Activated CD4-positive, alpha-beta T cell treated with anti-CD3 and anti-CD28 coated beads, Interleukin-2, Interleukin-4, amounts not matched to agents 100 ng/mL and 50 ng/mL, durations not matched to agents 16 hours and 8 hours (primary cell): Measurements from ENCODE around the gene POLR3K.

Experiments
- DNase-seq: peaks from one replicate; pipeline ENCODE4 v3.0.0-alpha.2; 2020; ENCODE audit warnings: low spot score

POLR3K gene

DNA sequence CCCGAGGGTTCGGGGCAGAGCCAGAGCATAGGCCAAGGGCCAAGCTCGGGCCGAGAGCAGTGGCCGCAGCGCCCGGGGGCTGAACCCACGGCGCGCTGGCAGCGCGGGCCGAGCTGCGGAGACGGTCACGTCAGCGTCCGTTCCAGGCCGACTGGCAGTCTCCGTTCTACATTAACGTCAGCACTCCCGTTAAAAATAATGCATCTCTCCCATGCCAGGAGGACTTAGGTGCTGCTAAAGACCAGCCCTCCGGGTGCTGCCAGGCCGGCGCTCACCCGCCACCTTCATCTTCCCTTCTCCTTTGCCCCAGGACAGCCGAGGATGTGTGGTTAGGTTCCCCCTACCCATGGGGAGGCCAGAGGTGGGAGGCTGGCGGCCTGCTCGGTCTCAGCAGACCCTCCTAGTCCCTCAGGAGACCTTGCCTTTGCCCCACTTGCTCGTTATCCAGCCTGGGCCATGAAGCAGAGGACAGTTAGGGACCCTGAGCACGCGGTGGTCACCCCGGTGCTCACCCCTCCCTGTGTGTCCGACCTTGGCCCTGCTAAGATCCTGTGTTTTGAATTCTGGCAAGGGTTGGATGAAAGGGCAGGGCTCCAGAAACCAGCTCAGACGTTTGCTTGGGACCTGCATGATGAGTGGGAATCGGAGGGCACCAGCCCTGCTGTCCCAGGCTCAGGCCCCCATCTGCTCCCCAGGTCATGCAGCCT, 25.2 kb upstream of the POLR3K start:
- no peak for DNase-seq

DNA sequence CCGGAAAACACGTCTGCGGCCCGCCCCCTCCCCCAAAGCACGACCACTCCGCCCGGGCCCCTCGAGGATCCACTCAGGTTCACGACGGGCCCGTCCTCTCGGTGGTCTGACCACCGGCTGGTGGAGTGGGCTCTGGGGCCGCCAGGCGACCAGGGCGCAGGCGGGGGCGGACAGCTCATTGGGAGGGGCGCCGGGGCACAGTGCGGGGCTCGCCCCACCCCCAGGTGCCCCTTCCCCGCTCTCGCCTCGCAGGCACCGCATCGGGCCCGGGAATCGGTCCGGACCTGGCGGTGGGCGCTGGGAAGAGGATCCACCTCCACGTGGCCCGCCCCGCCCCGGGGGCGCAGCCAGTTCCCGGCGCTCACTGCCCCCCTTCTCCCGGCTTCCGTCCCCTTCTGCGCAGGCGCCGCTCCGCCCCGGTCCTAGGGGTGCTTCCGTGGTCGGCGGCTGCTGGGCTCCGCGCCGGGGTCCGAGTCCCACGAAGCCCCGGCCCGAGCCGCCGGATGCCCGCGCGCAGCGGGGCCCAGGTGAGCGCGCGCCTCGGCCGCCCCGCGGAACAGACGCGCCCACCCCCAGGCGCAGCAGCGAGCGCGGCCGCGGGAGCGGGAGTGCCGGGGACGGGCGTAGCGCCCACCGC, 24.5 kb upstream of the POLR3K start, which contains the start of gene MPG:
MPG (plus strand) TSS at position 419 of the 637 bp plus-strand sequence; CDS start at position 504, 85 bp downstream.
- DNase-seq, result peak; percentile 82

DNA sequence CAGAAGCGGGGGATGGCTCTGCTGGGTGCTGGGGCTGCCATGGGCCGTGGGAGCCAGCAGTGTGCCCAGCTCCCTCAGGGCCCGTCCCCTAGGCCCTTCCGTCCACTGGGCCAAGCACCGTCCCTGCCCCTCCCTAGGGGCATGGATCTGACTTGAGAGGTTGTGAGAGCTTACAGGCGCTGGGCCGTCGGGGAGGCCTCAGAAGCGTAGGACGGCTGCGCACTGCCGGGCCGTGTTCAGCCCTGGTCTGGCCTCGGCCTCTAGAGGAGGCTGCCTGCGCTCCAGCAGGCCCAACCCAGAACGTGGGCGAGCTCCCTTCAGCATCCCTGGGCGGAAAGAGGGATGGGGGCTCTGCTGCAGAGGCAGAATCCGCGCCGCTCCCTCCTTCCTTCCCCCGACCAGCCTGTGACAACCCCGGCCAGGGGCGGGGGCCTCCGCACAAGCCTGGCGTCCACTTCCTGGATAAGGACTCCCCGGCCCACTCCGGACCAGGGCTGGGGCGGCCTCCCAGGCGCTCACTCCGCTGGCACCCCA, 23.9 kb upstream of the POLR3K start:
- DNase-seq, result no peak

DNA sequence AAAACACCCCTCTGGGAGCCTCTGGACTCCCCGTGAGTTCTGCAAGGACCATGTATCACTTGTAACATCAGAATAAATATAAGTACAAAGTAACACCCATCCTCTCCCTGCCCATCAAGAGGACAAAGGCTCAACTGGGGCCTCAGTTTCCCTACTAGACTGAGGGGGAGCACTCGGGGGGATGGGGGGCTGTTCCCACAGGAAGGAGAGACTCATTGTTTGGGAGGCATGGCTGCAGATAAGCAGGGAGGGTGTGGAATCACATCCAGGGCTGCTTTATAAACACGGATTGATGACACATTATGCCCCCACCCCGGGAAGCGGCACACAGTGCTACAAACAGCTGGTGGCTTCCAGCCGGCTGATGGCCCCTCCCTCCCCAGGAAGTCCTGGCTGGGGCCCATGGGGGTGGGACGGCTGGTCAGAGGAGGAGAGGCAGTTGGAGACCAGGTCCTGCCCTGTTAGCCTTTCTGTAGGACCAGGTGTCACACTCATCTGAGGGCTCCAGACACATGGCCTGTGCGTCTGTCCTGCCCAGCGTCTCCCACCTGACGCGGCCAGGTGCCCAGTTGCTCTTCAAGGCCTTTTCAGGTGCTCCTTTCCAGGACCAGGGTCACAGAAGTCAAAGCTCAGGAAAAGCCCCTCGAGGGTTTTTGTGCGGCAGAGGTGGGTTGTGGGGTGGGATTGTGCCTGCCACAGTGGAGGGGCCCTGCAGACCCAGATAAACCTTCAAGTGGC, 23.3 kb upstream of the POLR3K start:
- DNase-seq, result no peak

DNA sequence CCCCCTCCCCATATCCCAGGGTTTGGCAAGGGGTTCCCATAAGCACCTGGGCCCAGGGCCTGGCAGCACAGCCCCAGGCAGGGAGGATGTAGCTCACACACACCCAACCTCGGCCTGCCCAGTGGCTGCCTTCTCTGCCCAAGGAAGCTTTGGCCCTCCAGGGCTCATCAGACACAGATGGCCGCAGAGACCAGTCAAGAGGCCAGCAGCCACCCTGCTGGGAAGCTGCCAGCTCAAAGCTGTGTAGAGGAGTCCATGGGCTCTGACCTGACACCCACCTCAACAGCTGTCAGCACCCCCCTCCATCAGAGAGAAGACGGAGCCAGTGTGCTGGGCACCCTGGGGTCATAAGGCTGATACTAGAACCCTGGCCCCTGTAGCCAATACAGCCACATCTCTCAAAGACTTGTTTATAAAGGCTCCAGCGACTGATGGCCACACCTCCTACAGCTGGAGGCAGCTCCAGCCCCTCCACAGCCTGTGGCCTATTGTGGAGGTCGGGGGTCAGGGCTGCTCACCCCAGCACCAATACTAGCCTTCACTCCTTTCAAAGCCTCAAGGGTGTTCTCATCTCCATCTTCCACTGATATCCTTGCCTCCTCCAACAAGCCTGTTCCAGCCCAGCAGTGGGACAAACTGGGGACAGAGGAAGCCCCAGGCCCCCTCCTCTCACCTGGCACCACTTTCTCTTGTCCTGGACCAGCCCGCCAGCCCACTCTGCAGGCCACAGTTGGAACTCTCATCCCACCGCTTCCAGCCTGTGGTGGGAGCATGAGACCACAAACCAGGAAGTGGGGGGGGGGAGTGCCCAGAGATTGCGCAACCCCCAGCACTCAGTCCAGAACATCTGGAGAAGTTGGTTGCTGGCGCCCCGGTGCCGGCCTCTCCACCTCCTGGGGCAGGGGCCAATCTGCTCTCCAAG, 22.4 kb upstream of the POLR3K start:
- DNase-seq, result no peak

DNA sequence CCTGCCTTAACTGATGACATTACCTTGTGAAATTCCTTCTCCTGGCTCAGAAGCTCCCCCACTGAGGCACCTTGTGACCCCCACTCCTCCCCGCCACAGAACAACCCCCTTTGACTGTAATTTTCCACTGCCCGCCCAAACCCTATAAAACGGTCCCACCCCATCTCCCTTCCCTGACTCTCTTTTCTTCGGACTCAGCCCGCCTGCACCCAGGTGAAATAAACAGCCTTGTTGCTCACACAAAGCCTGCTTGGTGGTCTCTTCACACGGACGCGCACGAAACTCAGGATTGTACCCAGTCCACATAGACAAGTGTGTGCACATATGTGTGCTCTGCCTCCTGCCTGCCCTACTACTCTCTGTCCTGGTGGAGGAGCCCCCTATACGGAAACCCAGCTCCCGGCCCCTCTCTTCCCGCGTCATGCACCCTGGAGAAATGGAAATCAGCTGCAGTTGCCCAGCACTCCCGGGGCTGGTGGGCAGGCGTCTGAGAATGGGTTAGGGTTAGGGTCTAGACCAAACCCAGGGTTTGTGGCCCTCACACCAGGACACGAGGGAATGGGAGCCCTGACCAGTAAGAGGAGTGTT, 21.4 kb upstream of the POLR3K start:
- no peak for DNase-seq

DNA sequence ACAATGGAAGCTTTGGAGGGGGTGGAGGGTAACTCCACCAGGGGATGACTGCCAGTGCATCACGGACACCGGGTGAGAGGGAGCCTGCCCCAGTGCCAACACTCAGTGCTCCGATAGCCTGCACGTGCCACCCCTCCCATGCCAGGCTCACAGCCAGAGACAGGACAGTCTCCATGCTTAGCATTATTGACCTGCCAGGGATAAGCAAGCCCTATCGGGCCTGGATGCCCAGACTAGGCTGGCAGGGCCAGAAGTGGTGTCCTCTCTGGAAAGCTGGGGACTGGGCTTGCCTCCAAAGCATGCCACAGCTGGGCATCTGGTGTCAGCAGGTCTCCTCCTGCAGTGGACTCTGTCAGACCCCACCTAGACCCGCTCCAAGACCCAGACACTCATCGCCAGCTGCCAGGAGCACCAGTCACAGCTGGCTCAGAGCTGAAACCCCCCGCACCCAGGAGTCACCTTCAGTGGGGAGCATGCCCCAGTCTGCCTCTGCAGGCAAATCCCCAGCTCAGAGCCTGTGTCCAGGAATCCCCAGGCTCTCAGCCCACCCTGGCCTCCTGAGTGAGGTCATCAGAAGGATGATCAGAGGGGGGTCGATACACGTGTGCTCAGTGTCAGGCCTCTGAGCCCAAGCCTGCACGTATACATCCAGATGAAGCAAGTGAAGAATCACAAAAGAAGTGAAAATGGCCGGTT, 20.8 kb upstream of the POLR3K start:
- DNase-seq, result no peak

DNA sequence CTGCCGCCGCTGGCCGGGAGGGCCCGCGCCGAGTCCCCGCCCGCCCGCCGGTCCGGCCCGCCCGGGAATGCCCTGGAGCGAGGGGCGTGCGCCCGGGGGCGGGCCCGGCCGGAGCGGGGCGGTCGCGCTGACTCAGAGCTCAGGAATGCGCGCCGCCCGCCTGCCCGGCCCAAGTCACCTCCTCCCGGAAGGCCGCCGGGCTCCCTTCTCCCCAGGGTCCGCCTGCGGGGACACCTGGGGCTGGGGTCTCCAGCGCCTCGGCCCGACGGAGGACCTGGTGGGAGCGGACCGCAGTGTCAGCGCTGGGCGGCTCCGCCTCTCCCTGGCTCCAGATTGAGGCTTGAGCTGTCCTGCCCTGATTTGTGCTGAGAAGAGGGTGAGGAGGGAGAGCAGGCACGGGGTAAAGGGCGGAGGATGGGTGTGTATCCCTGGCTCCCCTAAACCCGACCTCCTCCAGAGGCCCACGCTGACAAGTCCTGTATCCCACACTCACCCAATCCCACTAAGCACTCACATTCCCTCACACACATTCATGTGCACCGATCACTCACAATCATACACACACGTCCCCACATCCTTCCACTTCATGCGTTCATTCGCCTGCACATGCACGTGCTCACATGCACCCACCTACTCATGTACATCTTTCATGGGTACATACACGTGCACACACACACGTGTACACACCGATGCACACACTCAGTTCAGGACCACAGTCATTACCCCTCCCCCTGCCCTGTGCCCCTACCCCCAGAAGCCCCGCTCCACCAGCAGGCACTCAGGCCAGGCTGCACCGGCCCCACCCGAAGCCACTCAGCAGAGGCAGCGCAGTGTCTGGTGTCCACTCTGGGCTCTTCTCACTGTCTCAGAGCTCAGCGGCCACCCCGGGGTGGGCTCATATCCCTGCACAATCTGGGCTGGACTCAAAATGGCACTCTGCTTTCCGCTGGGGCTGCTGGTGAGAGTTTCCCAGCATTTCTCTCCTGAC, 19.4 kb upstream of the POLR3K start, which contains the start of gene RHBDF1:
RHBDF1 (minus strand) TSS at position 71 of the 988 bp plus-strand sequence. CDS start 7,616 bp downstream, outside the sequence.
- DNase-seq, result no peak

DNA sequence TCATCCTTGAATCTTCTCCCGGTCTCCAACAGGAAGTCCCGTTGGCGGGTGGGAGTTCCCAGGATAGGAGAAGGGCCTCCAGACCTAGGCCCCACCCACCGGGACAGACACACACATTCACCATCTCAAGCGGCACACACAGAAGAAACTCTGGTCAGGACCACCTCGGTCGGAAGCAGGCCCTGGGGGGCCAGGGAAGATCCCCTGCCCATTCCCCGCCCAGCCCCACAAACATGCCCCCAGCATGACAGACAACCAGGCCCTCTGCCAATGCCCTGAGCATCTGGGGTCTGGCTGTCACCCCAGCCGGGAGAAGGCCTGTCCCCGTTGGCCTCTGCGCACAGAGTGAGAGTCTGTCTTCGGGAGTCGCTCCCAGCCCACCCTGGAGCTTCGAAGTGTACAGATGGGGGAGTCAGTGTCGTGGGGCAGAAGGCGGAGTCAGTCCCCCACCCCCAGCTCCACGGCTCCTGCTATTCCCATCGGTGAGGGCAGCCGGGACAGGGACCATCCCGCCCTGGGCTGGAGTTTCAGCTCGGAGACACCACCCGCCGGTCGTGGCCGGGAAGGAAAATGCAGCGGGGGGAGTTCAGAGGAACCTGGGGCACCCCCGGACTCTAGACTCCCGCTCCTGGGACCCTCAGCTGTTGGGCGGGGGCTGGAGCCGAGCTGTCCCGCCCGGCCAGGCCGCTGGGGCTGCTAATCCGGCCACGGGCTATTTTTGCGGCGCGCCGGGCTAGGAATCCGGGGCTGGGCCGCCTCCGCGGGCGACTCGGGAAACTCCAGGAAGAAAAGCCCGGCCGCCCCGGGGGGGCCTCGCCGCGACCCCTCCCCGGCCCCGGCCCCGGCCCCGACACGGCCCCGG, 18.4 kb upstream of the POLR3K start:
- DNase-seq, result no peak

DNA sequence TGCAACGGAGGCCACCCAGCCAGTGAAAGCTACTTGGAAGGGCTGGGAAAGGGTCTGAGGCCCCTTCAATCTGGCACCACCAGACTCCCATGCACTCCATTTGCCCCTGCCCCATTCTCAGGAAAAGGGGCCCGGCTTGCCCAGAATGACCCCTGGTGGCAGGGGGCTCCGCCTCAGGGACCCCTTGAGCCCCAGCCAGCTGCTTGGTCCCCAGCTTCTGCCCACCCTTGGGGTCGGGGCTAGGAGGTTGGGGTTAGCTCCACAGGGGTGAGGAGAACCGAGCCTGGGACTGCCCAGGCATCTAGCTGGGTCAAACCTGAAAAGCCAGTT, 17.8 kb upstream of the POLR3K start:
- DNase-seq, result no peak

DNA sequence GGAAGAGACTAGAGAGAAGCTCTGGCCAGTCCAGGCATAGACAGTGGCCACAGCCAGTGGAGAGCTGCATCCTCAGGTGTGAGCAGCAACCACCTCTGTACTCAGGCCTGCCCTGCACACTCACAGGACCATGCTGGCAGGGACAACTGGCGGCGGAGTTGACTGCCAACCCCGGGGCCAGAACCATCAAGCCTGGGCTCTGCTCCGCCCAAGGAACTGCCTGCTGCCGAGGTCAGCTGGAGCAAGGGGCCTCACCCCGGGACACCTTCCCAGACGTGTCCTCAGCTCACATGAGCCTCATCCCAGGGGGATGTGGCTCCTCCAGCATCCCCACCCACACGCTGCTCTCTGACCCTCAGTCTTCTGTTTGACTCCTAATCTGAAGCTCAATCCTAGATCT, 15.8 kb upstream of the POLR3K start:
- DNase-seq, result no peak

DNA sequence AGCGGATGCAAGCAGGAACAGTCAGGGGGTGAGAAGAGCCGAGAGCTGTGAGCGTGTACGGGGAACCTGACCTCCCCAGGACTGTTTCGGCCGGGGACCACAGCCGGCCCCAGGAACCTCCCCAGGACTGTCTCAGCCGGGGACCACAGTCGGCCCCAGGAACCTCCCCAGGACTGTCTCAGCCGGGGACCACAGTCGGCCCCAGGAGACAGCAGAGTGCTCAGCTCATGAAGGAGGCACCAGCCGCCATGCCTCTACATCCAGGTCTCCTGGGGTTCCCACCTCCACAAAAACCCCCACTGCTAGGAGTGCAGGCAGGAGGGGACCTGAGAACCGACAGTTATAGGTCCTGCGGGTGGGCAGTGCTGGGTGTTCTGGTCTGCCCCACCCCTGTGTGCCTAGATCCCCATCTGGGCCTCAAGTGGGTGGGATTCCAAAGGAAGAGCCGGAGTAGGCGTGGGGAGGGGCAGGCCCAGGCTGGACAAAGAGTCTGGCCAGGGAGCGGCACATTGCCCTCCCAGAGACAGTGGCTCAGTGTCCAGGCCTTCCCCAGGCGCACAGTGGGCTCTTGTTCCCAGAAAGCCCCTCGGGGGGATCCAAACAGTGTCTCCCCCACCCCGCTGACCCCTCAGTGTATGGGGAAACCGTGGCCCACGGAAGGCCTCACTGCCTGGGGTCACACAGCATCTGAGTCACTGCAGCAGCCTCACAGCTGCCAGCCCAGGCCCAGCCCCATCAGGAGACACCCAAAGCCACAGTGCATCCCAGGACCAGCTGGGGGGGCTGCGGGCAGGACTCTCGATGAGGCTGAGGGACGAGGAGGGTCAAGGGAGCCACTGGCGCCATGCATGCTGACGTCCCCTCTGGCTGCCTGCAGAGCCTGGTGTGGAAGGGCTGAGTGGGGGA, 14.7 kb upstream of the POLR3K start:
- no peak for DNase-seq

DNA sequence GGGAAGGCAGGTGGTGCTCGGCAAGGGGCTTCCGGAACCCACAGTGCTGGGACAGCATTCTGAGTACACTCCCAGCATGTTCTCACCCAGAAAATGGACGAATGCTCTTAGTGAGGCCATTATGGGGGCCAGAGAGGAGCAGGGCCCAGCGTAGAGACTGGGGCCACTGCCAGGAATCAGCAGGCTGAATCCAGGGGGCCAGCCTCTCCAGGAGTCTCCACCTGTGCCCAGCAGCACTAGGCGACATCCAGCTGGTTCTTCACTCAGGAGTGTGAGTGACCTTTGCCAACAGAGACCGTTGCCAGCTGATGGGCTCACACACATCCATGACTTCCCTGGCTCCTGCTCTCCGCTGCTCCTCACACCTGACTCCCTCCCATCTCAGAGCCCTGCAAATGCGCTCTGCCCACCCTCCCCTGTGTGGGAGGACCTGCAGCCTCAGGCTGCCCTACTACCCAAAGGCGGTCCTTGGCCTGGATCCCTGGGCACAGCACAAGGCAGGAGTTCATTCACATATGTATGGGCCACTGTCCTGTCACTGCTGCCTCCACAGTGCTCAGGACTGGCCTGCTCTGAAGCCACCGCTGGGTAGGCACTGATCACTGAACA, 13.9 kb upstream of the POLR3K start:
- DNase-seq, result no peak

DNA sequence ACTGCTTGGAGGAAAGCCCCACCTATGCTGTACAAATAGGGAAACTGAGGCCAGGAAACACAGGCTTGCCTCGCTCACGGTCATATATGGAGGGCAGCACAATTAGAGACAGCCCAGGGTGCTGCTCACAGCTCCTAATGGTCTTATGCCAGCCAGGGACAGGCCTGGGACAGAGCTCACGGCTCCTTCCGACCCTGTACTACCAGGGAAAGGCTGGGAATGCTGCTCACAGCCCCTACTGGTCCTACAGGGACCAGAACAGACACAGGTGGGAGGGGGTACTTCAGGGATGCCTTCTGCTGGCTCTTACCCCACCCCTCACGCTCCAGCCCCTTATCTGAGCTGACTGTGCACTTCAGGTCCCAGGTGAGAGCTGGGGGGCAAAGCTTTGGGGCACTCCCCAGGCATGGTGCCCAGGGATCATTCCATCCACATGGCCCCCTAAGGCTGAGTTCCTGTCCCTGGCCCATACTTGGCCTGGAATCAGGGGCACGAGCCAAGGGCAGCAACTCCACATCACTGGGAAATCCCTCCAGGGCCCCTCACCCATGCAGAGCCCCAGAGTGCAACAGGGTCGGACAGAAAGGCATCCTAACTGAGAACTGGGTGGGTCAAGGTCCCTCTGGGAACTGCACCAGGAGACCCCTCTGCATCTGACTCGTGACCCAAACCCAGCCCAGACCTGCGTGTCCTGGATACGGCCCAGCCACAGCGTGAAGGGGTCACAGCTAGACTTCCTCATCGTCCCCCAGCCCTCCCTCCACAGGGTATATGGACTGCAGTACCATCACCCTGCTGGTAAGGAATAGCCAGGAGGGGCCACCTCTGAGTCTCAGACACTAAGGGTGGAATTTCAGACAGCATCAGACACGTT, 13.1 kb upstream of the POLR3K start:
- no peak for DNase-seq

DNA sequence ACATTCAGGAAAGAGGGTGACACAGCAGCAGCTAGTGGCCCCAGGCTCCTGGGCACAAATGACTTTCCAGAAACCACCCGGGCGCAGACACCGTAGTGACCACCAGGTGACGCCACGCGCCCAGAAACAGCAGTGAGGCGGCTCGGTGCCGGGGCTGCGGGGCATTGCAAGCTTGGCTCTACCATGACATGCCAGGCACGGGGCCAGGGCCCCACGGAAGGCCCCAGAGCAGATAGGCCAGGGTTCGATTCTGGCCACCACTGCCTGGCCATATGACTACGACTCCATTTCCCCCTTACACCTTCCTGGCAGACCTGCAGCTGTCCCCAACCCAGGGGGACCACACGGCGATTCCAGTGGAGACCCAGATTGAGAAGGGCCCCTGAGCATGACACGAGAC, 12.3 kb upstream of the POLR3K start:
- peak; percentile 88 for DNase-seq

DNA sequence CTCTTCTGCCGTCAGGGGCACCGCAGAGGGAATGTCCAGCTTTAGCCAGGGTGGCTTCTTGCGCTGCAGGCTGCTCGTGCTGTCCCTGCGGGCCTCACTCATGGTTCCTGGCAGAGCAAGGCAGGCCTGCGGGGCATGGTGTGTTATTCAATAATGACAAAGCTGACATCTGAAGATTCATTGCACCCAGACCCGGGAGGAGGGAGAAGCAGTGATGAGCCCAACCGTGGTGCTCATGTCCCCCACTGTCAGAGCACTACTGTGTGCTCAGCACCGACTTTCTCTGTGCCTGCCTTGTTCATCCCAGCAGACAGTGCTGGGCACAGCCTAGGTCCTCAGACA, 11.5 kb upstream of the POLR3K start:
- no peak for DNase-seq
